Central memory CD8-positive, alpha-beta T cell (primary cell): ENCODE data around the gene CAB39L.

Experiments used
- ATAC-seq: fragments of 150-1000 bp; cut with Tn5 transposase; replicated peaks from 2 replicates; pipeline ENCODE4 v1.10.0; 2022; ENCODE audit warnings: mild to moderate bottlenecking, moderate FRiP score, moderate number of reproducible peaks; ENCODE audit not compliant: poor library complexity, severe bottlenecking; ENCODE audit errors: extremely low read depth
- DNase-seq, 2 donors: peaks; one replicate each; pipeline ENCODE4 v3.0.0; 2021; ENCODE audit warnings: low spot score in 2 of 2
- H3K27ac Mint-ChIP-seq: one replicate; pipeline ENCODE4 v1.8.0; 2022; ENCODE audit warnings: low read depth, mild to moderate bottlenecking, moderate library complexity, mixed read lengths
- H3K27me3 Mint-ChIP-seq: one replicate; pipeline ENCODE4 v1.8.0; 2022; ENCODE audit warnings: mixed read lengths
- H3K36me3 Mint-ChIP-seq: one replicate; pipeline ENCODE4 v1.8.0; 2022; ENCODE audit warnings: mild to moderate bottlenecking, moderate library complexity, mixed read lengths; ENCODE audit not compliant: insufficient read depth
- H3K4me1 Mint-ChIP-seq: one replicate; pipeline ENCODE4 v1.8.0; 2022; ENCODE audit warnings: mixed read lengths
- H3K4me3 Mint-ChIP-seq: one replicate; pipeline ENCODE4 v1.8.0; 2022; ENCODE audit warnings: mild to moderate bottlenecking, moderate library complexity, mixed read lengths
- H3K9me3 Mint-ChIP-seq: one replicate; pipeline ENCODE4 v1.8.0; 2022; ENCODE audit warnings: mixed read lengths

The CAB39L gene

DNA sequence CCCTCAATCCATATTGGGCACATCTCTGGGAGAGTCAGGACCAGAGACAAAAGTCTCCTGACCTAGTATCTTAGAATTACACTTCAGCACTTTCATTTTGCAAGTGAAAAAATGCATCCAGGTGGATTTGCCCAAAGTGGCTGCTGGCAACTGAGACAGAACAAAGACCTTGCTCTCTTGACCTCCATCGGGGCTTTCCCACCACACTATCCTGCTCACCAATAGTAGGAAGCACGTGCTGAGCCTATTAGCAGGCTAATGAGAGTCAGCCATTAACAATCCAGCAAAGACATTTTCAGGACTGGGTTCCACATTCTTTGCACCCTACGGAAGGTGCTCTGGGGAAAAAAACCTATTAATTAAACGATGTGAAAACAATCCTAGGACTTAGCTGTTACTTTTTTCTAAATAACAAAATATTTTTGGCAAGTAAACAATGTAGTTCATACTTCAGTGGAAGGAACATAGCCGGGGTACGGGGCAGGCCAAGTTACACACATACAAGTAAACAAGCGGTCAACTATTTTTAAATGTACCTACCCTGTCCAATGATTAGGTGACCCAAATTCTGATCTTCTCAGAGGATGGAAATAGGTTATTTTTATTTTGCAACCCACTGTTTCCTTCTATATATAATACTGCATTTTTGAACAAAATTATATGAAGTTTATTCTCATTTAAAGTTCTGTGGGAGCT, 117.5 kb downstream of the CAB39L start:
- DNase-seq (no peak), ATAC-seq (no peak)
- Mint-ChIP-seq H3K9me3 (no peaks in the 10 kb centered on the region), H3K4me3 (no peak overlapping the region), H3K27ac (no peak overlapping the region), H3K27me3 (no peaks in the 10 kb centered on the region), H3K4me1 (peaks cover under 1% of the 10 kb centered on the region), H3K36me3 (peaks cover 4% of the 10 kb centered on the region)

DNA sequence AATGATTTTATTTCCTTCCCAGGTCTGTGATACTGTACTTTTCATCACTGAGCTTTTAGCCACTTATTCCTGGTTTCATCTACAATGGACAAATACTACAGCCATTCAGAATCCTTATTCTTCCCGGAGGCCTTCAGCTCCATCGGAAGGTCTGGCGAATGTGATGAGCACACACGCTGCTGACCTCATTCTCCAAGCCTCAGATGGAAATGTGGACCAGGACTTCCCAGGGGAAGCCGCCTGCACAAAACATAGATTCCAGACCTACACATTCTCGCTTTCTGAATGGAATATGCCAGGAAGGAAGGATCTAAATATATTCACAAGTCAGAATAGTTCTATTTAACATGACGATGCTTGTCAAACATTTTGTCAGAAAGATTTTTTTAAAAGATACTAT, 120.5 kb downstream of the CAB39L start:
- DNase-seq: no peak
- Mint-ChIP-seq H3K9me3 (no peaks in the 10 kb centered on the region), H3K27ac (no peak overlapping the region), H3K4me1 (peaks cover 15% of the 10 kb centered on the region), H3K4me3 (no peak overlapping the region), H3K27me3 (no peaks in the 10 kb centered on the region), H3K36me3 (no peaks in the 10 kb centered on the region)
- ATAC-seq: no peak

DNA sequence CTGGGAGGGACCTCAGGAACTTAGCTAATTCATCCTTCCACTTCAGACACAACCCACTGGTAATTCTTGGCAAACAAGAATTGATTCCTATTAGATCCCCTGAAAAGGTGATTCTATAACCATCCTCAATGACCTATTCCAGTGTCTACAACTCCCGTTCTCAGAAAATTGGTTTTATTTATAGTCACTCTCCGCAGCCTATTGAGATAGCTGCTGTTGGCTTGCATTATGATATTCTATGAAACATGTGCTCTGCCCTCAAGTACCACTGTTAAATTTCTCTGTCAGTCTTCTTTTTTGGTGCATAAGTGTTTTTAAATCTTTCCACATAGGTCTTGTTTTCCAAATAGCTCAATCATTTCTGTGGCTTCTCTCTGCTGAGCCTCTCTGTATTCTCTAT, 121.2 kb downstream of the CAB39L start:
- DNase-seq (no peak), ATAC-seq (no peak)
- H3K9me3 Mint-ChIP-seq: no peaks in the 10 kb centered on the region
- H3K4me1 Mint-ChIP-seq: peaks cover 15% of the 10 kb centered on the region
- no peaks in the 10 kb centered on the region for H3K36me3 Mint-ChIP-seq
- H3K27me3 Mint-ChIP-seq: no peaks in the 10 kb centered on the region
- no peak overlapping the region for H3K27ac Mint-ChIP-seq
- no peak overlapping the region for H3K4me3 Mint-ChIP-seq

DNA sequence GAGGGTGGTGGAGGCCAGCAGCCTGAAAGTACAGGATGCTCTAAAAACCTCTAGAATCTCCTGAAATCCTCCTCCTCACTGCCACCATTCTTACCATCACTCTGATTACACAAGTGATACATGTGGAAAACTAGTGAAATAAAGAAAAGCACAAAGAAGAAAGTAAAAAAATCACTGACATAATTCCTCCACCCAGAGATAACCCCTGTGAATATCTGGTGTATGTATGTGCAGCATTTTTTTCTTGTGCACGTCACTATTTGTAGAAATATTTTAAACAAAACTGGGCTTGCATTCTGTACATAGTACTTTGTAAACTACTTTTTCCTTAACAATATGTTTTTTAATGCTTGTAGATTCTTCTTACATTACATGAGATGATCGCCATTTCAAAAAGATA, 122.9 kb downstream of the CAB39L start:
- Mint-ChIP-seq H3K9me3 (no peaks in the 10 kb centered on the region), H3K27ac (no peak overlapping the region), H3K4me3 (no peak overlapping the region), H3K36me3 (no peaks in the 10 kb centered on the region), H3K27me3 (no peaks in the 10 kb centered on the region), H3K4me1 (peaks cover 15% of the 10 kb centered on the region)
- DNase-seq: no peak
- ATAC-seq: no peak

DNA sequence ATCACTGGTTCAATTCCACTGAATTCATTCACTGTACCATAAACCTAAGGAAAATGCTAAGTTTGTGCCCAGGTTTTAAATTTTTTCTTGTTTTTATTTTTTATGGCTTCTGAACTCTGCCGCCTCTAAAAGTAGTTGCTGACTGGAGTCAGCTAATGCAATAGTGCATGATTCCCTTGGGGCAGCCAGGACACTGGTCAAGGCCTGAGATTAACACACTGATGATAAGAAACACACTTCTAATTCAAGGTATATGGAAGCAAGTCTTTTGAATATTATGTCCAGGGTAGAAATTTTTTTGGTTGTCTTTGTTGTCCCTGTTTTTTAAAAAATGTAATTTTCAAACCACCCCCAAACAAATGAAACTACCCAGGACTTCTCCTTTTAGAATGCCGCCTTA, 123.9 kb downstream of the CAB39L start:
- Mint-ChIP-seq H3K27ac (no peak overlapping the region), H3K9me3 (no peaks in the 10 kb centered on the region), H3K4me1 (peaks cover 15% of the 10 kb centered on the region), H3K4me3 (no peak overlapping the region), H3K27me3 (no peaks in the 10 kb centered on the region), H3K36me3 (peaks cover 3% of the 10 kb centered on the region)
- DNase-seq (no peak), ATAC-seq (no peak)

DNA sequence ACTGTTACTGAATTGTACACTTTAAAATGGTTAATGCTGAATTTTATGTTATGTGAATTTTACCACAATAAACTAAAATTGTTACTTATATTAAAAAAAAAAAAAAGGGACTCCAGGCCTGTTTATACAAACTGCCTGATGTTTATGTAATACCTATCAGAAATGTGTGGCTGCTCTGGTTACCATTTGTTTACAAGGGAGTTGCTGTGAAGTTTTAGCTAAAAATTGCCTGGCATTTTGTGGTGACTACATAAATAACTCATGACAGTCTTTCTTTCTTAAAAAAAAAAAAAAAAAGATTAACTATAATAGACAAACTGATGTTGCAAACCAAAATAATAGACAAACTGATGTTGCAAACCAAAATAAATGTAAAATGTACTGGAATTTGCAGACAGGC, 124.3 kb downstream of the CAB39L start:
- Mint-ChIP-seq H3K27ac (no peak overlapping the region), H3K36me3 (peaks cover 3% of the 10 kb centered on the region), H3K9me3 (no peaks in the 10 kb centered on the region), H3K4me1 (peaks cover 15% of the 10 kb centered on the region), H3K4me3 (no peak overlapping the region), H3K27me3 (no peaks in the 10 kb centered on the region)
- DNase-seq (no peak), ATAC-seq (no peak)

DNA sequence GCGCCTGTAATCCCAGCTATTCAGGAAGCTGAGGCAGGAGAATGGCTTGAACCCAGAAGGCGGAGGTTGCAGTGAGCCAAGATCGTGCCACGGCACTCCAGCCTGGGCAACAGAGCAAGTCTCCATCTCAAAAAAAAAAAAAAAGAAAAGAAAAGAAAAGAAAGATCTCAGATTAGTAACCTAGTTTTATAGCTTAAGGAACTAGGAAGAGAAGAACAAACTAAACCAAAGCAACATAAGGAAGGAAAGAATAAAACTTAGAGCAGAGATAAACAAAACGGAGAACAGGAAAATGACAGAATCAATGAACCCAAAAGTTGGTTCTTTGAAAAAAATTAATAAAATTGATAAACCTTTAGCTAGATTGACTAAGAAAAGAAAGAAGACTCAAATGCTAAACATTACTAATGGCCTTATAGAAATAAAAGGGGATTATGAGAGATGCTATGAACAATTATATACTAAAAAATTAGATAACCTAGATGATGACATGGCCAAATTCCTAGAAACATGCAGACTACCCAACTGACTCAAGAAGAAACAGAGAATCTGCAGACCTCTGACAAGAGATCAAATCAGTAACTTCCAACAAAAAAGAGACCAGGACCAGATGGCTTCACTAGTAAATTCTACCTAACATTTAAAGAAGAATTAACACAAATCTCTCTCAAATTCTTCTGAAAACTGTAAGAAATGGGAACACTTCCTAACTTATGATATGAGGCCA, 127.9 kb downstream of the CAB39L start:
- no peaks in the 10 kb centered on the region for H3K9me3 Mint-ChIP-seq
- no peaks in the 10 kb centered on the region for H3K27me3 Mint-ChIP-seq
- H3K4me3 Mint-ChIP-seq: no peak overlapping the region
- ATAC-seq: no peak
- H3K4me1 Mint-ChIP-seq: peaks cover 10% of the 10 kb centered on the region
- H3K27ac Mint-ChIP-seq: no peak overlapping the region
- DNase-seq: no peak
- peaks cover 3% of the 10 kb centered on the region for H3K36me3 Mint-ChIP-seq

DNA sequence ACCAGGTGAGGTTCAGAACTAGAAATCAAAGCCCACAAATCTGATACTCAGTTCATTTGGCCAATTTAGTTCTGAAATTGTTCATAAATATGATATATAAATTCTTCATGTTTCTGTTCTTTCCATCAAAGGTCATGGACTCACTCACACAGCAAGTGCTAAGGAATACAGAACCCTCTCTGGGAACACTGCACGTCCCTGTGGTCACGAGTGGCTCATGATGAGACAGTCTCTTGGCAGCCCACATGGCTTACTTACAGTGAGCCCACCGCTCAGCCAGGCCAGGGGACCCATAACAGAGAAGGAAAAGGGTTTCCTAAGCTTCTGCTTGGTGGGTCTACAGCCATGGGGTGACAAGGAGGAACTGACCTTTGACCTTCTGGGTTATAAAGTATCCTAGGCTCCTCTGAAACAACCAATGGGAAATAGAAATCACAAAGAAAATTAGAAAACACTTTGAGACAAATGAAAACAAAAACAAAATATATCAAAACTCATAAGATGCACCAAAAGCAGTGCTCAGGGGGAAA, 128.8 kb downstream of the CAB39L start:
- no peak for DNase-seq
- H3K4me3 Mint-ChIP-seq: no peak overlapping the region
- H3K27ac Mint-ChIP-seq: no peak overlapping the region
- H3K9me3 Mint-ChIP-seq: no peaks in the 10 kb centered on the region
- H3K4me1 Mint-ChIP-seq: peaks cover 1% of the 10 kb centered on the region
- peaks cover 3% of the 10 kb centered on the region for H3K36me3 Mint-ChIP-seq
- no peaks in the 10 kb centered on the region for H3K27me3 Mint-ChIP-seq
- ATAC-seq: no peak

DNA sequence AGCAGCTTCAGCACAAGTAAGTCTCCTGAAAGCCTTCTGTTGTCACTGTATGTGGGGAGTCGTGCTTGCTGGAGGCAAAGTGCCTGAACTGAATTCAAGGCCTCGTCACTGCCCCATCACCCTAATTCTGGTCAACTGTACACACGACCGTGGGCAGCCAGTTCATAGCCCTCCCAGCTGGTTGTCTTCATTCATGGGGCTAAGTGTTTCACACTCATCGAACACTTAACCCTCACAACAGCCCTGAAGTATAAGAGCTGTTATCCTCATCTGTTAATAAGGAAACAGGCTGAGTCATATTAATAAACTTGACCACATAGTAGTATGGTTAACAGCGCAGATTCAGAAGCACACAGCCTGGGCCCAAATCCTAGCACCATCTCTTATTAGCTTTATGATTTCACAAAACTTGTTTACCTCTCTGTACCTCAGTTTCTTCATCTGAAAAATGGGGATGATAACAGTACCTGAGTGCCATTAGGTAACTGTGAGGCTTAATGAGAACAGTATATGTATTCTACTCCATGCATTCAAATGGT, 129.5 kb downstream of the CAB39L start:
- Mint-ChIP-seq H3K4me1 (no peaks in the 10 kb centered on the region), H3K4me3 (no peak overlapping the region), H3K36me3 (peaks cover 3% of the 10 kb centered on the region), H3K9me3 (no peaks in the 10 kb centered on the region), H3K27me3 (no peaks in the 10 kb centered on the region), H3K27ac (no peak overlapping the region)
- ATAC-seq (no peak), DNase-seq (no peak)

DNA sequence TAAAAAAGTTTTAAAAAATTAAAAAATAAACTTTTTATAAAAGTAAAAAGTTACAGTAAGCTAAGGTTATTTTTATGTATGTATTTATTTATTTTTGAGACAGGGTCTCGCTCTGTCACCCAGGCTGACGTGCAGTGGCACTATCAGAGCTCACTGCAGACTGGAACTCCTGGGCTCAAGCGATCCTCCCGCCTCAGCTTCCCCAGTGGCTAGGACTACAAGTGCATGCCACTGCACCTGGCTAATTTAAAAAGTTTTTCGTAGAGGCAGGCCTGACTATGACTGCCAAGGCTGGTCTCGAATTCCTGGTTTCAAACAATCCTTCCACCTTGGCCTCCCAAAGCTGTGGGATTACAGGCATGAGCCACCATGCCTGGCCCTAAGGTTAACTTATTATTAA, 132.0 kb downstream of the CAB39L start:
- DNase-seq (no peak), ATAC-seq (no peak)
- Mint-ChIP-seq H3K9me3 (no peaks in the 10 kb centered on the region), H3K27me3 (no peaks in the 10 kb centered on the region), H3K4me1 (no peaks in the 10 kb centered on the region), H3K36me3 (peaks cover 3% of the 10 kb centered on the region), H3K4me3 (no peak overlapping the region), H3K27ac (no peak overlapping the region)

DNA sequence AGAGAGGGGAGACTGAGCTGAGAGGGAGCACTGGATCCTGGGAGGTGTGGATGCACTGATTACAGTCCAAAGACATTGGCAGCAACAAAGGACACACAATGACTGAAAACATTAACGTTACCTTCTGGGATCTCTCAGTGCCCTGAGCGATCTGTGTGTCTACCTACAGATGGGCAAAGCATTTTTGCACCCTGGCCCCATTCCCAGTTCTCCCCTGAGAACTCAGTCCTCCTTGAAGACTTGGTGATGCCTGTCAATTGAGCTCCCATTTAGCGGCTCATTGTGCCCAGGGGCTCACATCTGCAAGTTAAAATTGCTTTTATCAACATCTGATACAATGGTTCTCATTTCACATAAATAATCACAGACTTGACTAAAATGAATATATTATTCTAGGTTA, 133.6 kb downstream of the CAB39L start:
- no peaks in the 10 kb centered on the region for H3K36me3 Mint-ChIP-seq
- H3K4me3 Mint-ChIP-seq: no peak overlapping the region
- H3K4me1 Mint-ChIP-seq: no peaks in the 10 kb centered on the region
- no peaks in the 10 kb centered on the region for H3K9me3 Mint-ChIP-seq
- no peaks in the 10 kb centered on the region for H3K27me3 Mint-ChIP-seq
- no peak overlapping the region for H3K27ac Mint-ChIP-seq
- no peak for DNase-seq
- no peak for ATAC-seq

DNA sequence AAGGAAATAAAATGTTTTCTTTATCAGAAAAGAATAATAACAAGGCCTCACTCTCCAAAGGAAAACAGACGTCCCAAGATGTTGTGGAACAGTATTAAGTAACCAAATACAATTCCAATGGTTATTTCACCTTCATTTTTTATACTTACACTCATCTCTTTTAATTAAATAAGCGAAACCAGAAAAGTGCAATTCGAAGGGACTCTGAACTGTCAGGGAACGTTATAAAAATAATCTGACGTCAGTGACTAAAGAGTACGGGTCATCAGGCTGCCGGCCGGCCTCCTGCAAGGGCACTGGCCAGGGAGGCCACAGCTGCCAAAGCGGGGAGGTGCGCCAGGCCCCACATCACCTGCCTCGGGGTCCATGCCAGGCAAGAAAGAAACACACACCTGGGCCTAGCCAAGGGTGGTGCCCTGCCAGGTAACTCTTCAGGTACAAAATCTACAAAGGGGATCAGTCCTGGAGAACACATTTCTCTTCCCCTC, 134.9 kb downstream of the CAB39L start:
- H3K4me3 Mint-ChIP-seq: no peak overlapping the region

More for the DNA sequence above, 134.9 kb downstream of the CAB39L start:
- Mint-ChIP-seq H3K27ac (no peak overlapping the region), H3K9me3 (no peaks in the 10 kb centered on the region), H3K36me3 (no peaks in the 10 kb centered on the region), H3K27me3 (no peaks in the 10 kb centered on the region), H3K4me1 (no peaks in the 10 kb centered on the region)
- ATAC-seq (no peak), DNase-seq (no peak)
